ENCODE data around the gene AHDC1.
"Not testable (repeated sequence)": the region's sequence is repeated elsewhere in the genome, so short reads cannot be mapped to it uniquely, and the experiment has no call there.

The AHDC1 gene

DNA sequence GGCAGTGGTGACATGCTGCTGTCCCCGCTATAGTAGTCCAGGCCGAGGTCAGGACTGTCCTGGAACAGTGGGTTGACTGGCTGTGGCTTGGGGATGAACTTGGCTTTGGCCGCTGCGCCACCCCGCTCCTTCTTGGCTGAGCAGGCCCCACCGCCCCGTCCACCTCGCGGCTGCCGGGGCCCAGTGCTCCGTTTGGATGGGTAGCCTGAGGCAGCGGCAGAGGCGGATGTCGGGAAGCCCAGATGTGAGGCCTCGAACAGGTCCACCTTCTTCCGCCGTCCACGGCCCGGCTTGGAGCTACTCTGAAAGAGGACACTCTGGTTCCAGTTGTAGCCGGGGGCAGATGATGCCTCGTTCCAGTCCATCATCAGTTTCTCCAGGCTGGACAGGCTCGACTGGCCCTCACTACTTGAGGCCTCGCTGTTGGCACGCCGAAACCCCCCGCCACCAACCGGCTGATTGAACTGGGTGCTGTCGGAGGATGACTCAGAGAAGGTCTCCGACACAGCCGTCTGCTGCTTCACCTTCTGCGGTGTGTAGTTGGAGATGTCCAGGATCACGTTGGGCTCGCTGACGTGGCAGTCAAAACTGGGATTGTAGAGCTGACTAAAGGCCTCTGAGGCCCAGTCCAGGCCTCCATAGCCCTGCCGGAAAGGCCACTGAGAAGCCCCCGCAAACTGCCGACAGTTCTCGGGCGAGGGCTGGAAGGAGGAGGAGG, 55.6 kb downstream of the AHDC1 start:
- DNase-seq: no peak

DNA sequence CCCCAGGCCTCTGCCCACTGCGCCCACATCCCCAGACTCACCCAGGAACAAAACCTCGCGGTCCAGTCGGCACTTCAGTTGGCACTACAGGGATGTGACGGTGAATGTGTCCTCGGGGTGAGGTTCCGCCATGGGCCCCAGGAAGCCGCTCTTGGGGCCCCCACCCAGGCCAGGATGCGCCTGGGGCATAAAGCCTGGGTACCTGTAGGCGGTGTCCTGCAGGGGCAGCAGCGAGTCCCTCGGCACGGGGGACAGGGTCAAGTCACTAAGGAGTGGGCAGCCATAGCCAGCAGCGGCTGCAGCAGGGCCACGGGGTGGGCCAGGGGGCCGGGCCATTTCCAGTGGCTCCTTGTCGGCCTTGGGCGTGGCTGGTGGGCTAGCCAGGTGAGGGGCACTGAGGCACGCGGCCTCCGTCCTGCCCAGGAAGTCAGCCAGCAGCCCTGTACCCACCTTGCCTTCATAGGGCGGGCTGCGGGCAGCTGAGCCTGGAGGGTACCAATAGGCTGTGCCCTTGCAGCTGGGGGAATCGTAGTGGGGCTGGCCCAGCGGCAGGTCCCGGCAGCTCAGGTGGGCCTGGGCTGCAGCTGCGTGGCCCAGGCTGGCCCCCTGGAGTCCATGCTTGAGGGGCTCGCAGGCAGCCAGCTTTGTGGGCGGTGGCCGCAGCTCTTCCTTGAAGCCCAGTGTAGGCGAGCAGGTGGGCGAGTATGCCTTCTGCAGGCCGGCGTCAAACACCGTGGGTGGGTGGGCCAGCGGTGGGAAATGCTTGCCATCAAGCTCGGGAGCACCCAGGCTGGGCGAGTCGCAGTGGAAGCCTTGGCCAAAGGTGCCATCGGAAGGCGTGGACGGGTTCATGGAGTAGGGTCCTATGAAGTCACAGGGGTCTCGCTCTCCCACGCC, 56.5 kb downstream of the AHDC1 start:
- DNase-seq: no peak

DNA sequence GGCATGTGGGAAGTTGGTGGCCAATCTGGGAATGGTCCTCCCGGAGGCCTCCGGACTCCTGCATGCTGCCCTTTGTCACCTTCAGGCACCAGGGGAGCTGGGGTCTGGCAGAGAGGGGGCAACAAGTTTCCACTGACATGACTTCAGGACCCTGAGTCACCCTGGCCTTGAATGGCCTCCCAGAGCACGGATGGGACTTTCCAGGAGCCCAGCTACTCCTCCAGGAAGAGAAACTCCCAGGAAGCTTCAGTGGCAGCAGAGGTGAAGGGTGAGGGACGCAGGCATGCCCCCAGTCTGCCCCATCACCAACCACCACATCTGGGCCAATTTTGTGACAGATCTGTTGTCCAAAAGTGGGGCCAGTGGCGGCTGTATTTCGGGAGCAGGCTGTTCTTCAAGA, 58.1 kb downstream of the AHDC1 start:
- no peak for DNase-seq

DNA sequence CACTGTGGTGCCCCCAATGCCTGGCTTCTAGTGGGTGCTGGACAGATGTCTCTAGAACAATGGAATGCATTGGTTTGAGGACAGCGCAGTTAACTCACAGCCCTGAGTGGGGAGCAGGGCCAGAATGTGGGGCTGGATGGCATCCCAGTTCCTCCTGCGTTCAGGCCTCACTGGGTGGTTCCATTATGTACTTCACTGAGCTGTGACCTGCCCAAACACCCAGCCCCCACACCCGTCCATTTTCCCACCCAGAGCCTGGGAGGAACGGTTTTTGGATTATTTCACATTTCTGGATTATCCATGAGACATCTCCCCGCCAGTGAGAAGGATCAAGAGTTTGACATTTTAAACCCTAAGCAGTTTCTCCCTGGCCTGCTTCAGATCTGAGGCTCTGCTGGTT, 58.7 kb downstream of the AHDC1 start:
- no peak for DNase-seq

DNA sequence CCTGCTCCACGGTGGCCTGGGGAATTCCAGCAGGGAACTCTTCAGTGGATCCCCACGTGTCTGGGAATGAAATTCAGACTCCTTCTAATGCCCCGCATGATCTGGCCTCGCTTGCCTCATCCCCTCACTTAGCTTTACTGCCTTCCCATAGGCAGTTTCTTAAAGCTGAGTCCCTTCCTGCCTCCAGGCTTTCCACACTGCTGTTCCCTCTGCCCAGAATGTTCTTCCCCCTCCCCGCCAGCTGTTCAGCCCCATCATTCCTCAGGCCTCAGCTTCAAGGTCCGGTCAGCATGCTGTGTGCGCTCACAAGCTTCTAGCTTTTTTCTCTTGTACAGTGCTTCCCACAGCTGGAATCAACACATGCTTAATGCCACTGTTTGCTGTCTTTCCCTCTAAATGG, 59.1 kb downstream of the AHDC1 start:
- DNase-seq: no peak

DNA sequence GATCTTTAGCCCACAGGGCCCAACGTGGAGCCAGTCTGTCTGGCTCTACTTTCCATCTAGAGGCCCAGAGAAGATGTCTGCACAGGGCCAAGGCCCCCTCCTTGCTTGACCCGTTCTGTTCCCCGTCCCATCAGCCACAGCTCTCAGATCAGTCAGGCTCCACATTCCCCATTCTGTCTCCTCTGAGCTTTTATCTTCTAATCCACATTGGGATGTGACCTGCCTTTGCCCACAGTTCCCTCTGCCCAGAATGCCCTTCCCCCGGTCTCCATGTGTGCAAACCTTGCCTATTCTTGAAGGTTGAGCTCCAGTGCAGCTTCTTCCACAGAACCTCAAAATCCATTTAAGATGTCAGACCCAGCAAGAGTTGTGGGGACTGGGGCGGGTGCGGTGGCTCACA, 60.7 kb downstream of the AHDC1 start:
- DNase-seq: no peak

DNA sequence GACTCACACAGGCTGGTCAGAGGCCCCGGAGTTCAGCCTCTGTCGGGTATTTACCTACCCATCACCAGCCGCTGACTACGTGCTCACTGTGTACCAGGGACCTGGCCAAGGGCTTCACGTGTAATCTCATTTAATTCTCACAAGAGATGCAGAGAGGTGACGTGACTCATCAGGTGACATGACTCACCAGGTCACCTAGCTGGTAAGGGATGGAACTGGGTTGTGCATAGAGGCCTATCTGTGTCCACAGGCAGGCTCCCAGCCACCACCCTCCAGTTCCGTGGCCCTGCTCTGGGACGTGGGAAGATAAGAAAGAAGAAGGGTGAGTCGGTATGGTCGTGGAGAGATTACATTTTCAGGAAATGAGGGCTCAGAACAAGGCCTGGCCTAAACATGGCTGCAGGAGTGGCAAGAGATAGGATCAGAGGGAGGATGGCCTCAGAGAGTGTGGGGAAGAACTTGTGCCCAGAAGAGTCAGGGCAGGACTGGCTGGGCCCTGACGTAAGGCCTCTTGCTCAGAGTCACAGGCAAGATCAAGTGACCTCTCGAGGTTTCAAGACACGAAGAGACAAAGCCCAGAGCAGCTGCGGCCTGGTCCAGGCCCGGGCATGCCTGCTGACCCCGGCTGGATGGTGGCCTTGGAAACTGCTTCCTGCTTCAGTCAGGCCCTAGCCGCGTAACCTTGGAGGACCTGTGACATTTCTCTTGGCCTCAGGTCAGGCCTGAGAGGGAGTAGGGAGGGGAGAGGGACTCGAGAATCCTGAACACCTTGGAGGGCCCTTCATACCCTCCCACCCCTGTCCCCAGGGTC, 61.3 kb downstream of the AHDC1 start:
- peak; percentile 79 for DNase-seq

DNA sequence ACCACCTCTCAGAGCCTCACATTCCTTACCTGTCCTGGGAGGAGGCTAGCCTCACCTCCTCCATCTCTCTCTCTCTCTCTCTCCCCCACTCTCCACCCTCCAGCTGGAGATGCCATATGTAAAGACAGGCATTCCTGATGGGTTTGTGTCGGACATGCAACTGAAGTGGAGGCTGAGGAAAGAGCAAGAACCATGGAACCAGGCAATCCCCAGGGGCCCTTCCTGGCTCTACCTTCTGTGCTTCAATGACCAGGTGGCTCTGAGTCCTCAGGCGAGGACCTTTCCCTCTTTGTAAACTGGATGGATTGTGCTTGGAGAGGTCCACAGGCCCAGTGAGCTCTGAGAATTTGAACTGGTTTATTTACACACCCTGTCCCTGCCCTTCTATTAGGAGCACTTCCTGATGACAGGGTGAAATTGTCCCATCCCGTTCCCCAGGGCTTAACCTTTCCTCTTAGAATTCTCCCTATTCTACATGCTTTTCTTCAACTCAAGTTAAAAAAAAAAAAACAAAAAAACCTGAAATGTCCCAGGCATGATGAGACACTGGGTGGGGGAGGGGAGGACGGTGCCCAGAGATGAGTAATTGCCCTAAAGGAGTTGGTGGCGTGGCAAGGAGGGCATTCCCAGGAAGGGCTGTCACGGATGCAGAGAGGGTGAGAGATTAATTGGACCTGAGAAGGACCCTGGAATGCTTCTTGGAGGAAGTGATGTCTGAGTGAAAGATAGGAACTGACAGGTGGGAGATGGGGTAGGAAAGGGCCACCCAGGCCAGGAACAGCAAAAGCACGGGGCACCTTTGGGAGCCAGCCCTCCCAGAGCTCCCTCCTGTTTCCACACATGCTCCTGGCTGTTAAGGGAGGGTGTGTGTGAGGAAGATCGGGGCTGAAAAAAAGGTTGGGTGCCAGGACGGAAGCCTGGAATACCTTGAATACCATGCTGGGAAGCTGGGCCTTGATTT, 63.8 kb downstream of the AHDC1 start:
- no peak for DNase-seq

DNA sequence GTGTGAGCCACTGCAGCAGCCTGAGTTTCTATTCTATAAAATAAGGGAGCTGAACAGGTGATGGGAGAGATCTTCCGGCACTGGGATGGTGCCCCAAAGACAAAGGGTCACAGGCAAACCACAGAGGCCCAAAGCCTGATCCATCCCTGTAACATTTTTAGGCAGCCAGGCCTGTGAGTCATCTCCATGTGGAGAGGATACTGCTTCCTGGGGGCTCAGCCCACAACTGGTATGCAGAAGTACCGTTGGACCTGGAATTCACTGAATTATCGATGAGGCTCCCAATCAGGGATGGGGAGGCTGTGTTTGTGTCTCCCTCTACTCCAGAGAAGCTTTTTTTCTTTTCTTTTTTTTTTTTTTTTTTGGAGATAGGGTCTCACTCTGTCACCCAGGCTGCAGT, 65.2 kb downstream of the AHDC1 start:
- DNase-seq: no peak

DNA sequence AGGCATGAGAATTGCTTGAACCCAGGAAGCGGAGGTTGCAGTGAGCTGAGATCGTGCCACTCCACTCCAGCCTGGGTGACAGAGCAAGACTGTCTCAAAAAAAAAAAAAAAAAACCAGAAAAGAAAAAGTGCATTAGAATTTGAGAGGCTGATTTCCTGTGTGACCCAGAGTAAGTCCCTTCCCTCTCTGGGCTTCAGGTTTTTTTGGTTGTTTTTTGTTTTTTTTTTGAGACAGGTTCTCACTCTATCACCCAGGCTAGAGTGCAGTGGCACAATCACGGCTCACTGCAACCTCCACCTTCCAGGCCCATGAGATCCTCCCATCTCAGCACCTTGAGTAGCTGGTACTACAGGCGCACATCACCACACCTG, 65.7 kb downstream of the AHDC1 start:
- not testable (repeated sequence) for DNase-seq

DNA sequence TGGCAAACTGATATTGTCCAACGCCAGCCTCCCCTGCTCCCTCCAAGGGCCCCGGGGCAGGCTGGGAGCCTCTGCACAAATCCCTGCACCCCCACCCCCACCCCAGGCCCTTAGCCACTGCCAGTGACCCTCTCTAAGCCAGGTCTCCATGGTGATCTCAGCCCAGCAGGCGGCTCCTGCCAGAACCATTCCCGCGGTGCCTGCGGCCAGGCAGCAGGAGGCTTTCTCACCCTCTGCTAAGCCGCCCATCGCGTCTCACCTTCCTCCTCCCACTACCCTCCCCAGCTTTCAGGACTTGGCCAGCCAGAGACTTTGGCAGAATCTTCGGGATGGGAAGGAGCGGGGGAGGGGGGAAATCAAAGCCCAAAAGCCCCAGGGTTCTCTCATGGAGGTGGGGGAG, 67.2 kb downstream of the AHDC1 start:
- DNase-seq: peak; percentile 41

DNA sequence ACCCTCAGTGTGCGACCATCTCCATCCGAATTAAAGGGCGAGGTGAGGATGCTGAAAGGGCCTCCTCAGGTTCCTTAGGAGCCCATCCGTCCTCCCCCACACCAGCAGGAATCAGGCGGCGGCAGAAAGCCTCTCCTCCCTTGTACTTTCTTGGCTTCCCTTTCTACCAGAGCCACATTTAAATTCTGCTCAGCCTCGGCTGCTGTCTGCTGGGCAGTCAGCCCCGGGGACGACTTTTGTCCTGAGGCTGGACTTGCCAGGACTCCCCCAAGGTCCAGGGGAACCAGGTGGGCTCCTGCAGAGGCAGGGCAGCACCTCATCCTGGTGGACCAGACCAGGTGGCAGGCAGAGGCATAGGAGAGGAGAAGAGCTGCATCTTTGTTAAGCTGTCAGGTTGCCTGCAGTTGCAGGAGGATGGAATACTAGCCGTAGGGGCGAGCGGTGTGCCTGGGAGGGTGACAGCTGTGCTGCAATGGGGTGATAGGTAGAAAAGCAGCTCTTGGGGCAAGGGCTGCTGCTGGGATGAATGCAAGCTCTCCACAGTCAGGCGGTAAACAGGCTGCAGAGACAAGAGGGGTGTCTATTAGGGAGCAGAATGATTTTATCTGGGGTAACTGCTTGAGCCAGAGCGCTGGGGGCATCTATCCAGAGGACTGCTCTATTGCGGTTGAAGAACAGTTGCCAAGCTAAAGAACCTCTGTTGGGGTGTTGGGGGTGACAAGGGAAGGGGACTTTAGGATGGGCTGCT, 67.8 kb downstream of the AHDC1 start:
- DNase-seq: no peak

DNA sequence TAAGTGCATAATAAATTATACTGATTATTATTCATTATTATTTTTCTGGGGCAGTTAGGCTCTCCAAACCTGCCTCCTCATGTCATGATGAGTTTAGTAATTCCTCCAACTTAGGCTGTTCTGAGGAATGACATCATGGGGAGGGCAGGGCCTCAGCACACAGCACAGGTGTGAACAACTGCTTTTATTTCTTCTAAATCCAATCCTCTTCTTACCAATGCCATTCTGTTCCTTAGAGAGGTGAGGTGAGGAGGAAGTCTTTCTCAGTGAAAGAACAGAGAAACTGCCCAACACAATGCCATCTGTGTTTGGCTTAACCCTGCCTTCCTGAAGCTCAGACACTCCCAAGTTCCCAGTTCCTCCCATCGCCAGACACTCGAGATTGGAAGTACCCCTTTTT, 68.6 kb downstream of the AHDC1 start:
- no peak for DNase-seq

DNA sequence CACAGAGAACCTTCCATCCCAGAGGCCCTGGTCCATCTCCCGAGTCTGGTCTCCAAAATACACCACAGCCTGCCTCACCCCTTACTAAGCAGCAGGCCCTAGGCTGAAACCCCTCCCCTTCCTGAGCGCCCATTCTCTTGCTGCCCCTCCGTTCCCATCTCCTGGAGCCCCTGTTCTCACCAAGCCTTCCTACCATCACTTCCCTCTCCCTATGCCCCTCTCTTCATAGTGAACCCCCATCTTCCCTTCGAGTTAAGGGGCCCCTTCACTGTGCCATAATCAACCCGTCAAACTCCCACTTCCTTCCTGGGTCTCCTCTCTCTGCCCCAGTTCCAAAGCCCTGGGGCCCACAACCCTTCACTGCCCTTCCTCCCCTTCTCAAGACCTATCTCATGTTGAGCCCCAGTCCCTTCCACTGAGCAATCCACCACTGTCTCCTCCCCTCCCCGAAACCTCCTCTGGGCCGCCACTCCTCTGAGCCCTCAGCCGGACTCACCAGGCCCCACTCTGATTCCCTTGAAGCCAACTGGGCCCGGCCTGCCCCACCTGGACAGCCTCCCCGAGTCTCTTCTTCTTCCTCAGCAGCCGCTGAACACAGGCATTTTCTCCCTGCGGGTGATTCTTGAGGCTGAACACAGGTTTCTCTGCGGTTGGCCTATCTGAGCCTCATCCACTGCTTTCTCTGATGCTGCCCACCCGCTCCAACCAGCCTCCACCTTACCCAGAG, 71.8 kb downstream of the AHDC1 start:
- DNase-seq: no peak

DNA sequence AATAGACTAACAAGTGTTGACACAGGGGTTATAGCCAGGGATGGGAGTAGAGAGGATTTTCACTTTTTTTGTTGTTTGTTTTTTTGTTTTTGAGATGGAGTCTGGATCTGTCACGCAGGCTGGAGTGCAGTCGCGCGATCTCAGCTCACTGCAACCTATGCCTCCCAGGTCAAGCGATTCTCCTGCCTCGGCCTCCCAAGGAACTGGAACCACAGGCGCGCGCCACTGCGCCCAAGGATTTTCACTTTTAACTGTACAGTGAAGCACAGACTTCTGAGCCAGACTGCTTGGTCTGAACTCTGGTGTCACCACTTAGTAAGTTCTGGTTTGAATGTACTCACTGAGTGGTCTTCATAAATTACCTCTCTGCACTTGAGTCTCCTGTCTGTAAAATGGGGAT, 73.8 kb downstream of the AHDC1 start:
- DNase-seq: no peak

DNA sequence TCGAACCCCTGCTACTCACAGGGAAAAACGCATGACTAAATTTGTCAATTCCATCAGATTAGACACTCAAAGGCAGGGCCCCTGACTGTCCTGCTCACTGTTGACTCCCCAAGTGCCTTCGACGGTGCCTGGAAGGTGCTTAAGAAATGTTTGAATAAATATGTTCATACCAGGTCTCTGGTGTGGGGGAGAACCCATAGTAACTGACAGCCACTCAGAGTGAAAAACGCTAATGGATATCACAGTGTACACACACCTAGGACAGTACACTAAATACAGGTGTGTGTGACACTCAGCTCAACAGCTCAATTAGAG, 74.3 kb downstream of the AHDC1 start:
- DNase-seq: no peak

DNA sequence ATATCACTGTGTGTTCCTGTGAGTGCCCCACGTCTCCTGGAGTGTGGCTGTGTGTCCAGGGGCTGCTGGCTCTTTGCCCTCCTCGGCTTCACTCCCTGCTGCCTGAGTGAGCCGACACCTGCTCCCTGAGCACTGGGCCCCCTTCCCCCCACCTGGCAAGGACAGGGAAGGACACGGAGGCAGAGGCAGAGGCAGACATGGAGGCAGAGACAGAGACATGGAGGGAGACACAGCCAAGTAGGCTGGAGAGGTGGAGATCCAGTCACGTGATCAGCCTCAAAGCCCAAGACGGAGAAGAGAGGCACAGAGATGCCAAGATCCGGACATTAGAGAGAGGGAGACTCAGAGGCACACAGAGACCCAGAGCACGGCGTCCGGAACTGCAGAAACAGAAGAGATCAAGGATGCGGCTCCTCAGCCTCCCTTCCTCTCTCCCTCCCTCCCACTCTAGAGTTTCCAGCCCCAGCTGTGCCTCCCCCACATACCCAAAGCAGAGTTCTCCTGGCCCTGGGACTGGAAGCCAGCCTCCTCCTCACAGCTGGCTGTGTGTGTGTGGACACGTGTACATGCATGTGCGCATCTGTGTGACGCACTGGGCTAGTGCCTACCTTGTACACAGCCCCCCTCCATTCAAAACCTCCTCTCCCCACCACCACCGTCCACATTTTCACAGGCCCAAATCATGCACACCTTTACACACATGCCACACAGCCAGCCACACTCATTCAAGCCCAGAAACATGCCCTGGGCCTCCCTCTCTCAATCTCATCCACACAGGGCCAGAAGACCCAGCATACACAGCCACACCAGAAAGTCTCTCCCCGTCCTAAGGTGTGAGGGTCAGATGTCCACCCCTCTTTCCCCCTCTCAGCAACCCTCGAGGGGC, 74.9 kb downstream of the AHDC1 start:
- DNase-seq: peak; percentile 78

DNA sequence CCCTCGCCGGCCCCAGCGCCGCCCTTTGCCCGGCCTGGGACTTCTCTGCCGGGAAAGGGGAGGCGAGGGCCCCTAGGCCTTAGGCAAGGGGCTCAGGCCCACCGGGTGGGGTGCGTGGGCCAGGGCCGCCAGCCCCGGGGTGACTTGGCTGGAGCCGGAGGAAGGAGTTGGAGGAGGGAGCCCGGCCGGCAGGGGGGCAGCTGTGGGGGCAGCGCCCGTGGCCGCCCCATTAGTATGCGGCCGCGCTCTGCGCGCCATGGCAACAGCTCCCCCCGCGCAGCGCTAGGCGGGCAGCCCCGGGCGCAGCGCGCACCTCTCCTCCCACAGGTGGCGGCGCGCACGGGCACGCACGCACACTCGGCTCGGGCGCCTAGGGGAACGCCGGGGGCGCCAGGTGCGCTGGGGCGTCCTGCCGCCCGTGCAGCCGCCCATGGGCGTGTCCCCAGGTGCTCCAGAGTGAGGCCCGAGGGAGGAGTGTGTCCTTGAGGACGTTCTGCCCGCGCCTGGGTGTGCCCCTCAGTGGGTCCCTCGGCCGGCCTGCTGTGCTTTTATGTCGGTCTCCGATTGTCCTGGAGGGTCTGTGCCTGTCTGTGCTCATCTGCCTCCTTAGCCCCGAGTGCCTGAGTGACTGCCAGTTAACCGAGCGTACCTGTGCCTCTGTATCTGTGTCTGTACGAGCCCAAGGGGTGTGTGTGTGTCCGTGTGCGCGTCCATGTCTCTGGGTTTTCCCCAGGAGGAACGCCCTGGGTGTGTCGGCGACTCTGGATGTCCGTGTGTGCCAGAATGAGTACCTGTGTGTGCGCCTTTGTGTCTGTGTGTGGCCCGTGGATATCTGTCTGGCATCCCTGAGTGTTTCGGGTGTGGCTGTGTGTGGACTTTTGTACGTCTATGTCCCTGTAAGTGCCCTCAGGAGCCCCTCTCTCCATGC, 75.8 kb downstream of the AHDC1 start:
- DNase-seq: peak; percentile 92

Measured in NCI-H510A treated with DMSO at 0.1 percent for 48 hours (cell line).